ENCODE data around the gene RNF121. TPM values are rescaled to one million over a fixed set of nuclear protein-coding genes. Genes with fewer than 3 reads are reported as not detected.

The RNF121 gene
- total RNA-seq, 1 experiment from 2014 or later, result 56.9 TPM

GRCh38 chr11:71999362-71999761, 70.5 kb downstream of the RNF121 start:
- no peak overlapping the region for H4K91ac ChIP-seq (ENCODE audit: insufficient read length, low read depth, low read length)
- H3K56ac ChIP-seq (ENCODE audit: insufficient read length, low read depth, low read length), result no peak overlapping the region
- H3K4me2 ChIP-seq (ENCODE audit: insufficient read depth, insufficient read length, low read length), result no peak overlapping the region
- H3K23me2 ChIP-seq (ENCODE audit: insufficient read length, low read depth, low read length, poor library complexity, severe bottlenecking), result no peaks in the 10 kb centered on the region
- no peak overlapping the region for H3K9ac ChIP-seq (ENCODE audit: extremely low read depth, insufficient read length, low read length)
- H2AK5ac ChIP-seq (ENCODE audit: insufficient read length, low read length), result no peak overlapping the region
- no peaks in the 10 kb centered on the region for H3K79me2 ChIP-seq (ENCODE audit: insufficient read depth, low read length)
- H4K20me1 ChIP-seq (ENCODE audit: control insufficient read depth, insufficient read depth, insufficient read length), result peaks cover 2% of the 10 kb centered on the region
- no peaks in the 10 kb centered on the region for H3K9me3 ChIP-seq (ENCODE audit: control insufficient read depth, low read depth, low read length)
- H2BK12ac ChIP-seq (ENCODE audit: insufficient read length, low read depth, low read length), result no peak overlapping the region
- no peak overlapping the region for H2BK15ac ChIP-seq (ENCODE audit: low read depth, low read length)
- no peak overlapping the region for H2BK20ac ChIP-seq (ENCODE audit: low read depth, low read length, poor library complexity, severe bottlenecking)
- H2BK120ac ChIP-seq (ENCODE audit: low read depth, low read length, poor library complexity, severe bottlenecking), result no peak overlapping the region
- no peaks in the 10 kb centered on the region for H3K79me1 ChIP-seq (ENCODE audit: insufficient read depth, low read depth, low read length, poor library complexity, severe bottlenecking)
- peaks cover 4% of the 10 kb centered on the region; the same call in 1 of the 2 replicates for H3K27me3 Mint-ChIP-seq (ENCODE audit: low read depth)
- H4K5ac ChIP-seq (ENCODE audit: insufficient read length, low read depth, low read length), result no peak overlapping the region
- H3K18ac ChIP-seq (ENCODE audit: insufficient read length, low read depth, low read length), result no peak overlapping the region
- TF ChIP-seq, protein P1, sequence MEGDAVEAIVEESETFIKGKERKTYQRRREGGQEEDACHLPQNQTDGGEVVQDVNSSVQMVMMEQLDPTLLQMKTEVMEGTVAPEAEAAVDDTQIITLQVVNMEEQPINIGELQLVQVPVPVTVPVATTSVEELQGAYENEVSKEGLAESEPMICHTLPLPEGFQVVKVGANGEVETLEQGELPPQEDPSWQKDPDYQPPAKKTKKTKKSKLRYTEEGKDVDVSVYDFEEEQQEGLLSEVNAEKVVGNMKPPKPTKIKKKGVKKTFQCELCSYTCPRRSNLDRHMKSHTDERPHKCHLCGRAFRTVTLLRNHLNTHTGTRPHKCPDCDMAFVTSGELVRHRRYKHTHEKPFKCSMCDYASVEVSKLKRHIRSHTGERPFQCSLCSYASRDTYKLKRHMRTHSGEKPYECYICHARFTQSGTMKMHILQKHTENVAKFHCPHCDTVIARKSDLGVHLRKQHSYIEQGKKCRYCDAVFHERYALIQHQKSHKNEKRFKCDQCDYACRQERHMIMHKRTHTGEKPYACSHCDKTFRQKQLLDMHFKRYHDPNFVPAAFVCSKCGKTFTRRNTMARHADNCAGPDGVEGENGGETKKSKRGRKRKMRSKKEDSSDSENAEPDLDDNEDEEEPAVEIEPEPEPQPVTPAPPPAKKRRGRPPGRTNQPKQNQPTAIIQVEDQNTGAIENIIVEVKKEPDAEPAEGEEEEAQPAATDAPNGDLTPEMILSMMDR (conservative IDR thresholded peaks at IDR 0.05), result no peak
- H3K27ac ChIP-seq (ENCODE audit: insufficient read length, low read depth, low read length), result no peak overlapping the region
- peaks cover 23 to 48% (median 30%) of the 10 kb centered on the region in 3 experiments; a peak in 6 of 7 replicates for H3K36me3 Mint-ChIP-seq (ENCODE audit: insufficient read depth in 1 of 3, low read depth in 3 of 3)
- no peak overlapping the region for H2BK5ac ChIP-seq (ENCODE audit: insufficient read length, low read length)
- no peak overlapping the region for H3T11ph ChIP-seq (ENCODE audit: low read length)
- H3K27ac Mint-ChIP-seq, result peak overlapping the region in 2 of 3 experiments; percentile 72 to 73; a peak in 3 of 7 replicates
- no peaks in the 10 kb centered on the region for H3K9me3 Mint-ChIP-seq
- H3K27me3 ChIP-seq (ENCODE audit: insufficient read depth, low read length), result no peaks in the 10 kb centered on the region
- no peaks in the 10 kb centered on the region for H3K4me1 ChIP-seq (ENCODE audit: insufficient read depth, low read length)
- no peak overlapping the region for H3K4ac ChIP-seq (ENCODE audit: low read depth, low read length)
- no peak for DNase-seq
- H3K14ac ChIP-seq (ENCODE audit: insufficient read depth, low read length), result no peak overlapping the region
- H3K4me3 Mint-ChIP-seq, result no peak overlapping the region
- no peak overlapping the region for H2AFZ ChIP-seq (ENCODE audit: low read length)
- H4K8ac ChIP-seq (replicated peaks; ENCODE audit: insufficient read length, low read depth, low read length), result no peak overlapping the region
- H3K23ac ChIP-seq (ENCODE audit: insufficient read length, low read depth, low read length), result no peak overlapping the region
- no CpG with 5 or more reads among the region's 2 CpGs for WGBS (ENCODE audit: extremely low coverage, insufficient read length, low lambda C conversion rate)
- H3K4me1 Mint-ChIP-seq, result peaks cover 0 to 7% of the 10 kb centered on the region in 2 experiments; a peak in 1 of 4 replicates

Data from H9 (cell line).